GM21381 (cell line): ENCODE results near the gene OR51T1.
"Not testable (repeated sequence)": the region's sequence is repeated elsewhere in the genome, so short reads cannot be mapped to it uniquely, and the experiment has no call there.

Experiments used
- ATAC-seq: cut with Tn5 transposase; IDR thresholded peaks from one replicate; pipeline ENCODE4 v1.9.1; 2021; ENCODE audit warnings: mild to moderate bottlenecking, moderate library complexity; ENCODE audit not compliant: unreplicated experiment

The OR51T1 gene

GRCh38 chr11:4881860-4882500 lies at the start of gene OR51T1:
Gene OR51T1 (plus strand): TSS chr11:4881900. CDS start chr11:4881900, 0 bp downstream.
- ATAC-seq: no peak

GRCh38 chr11:4839851-4840549 lies 41.7 kb upstream of the OR51T1 start:
- no peak for ATAC-seq

- no peak for ATAC-seq
Measured at GRCh38 chr11:4848908-4849532, 32.7 kb upstream of the OR51T1 start, which contains the start of gene OR51S1. Gene OR51S1 (minus strand): TSS chr11:4849208. CDS start chr11:4849208, 0 bp downstream.

GRCh38 chr11:4851033-4851432 lies 30.7 kb upstream of the OR51T1 start:
- no peak for ATAC-seq

GRCh38 chr11:4854286-4854685 lies 27.4 kb upstream of the OR51T1 start:
- not testable (repeated sequence) for ATAC-seq

GRCh38 chr11:4862447-4863236 lies 19.1 kb upstream of the OR51T1 start:
- ATAC-seq: no peak

GRCh38 chr11:4863876-4864275 lies 17.8 kb upstream of the OR51T1 start:
- no peak for ATAC-seq

- no peak for ATAC-seq
Measured at GRCh38 chr11:4865855-4866254, 15.8 kb upstream of the OR51T1 start.

GRCh38 chr11:4881188-4881587 lies 512 bp upstream of the OR51T1 start:
- ATAC-seq: no peak

- no peak for ATAC-seq
Measured at GRCh38 chr11:4882543-4882942, 843 bp downstream of the OR51T1 start.

GRCh38 chr11:4884361-4884760 lies 2.7 kb downstream of the OR51T1 start:
- no peak for ATAC-seq

- ATAC-seq: no peak
Measured at GRCh38 chr11:4886186-4886585, 4.5 kb downstream of the OR51T1 start.

GRCh38 chr11:4887591-4887990 lies 5.9 kb downstream of the OR51T1 start:
- ATAC-seq: no peak

GRCh38 chr11:4890279-4890678 lies 8.6 kb downstream of the OR51T1 start:
- no peak for ATAC-seq

- ATAC-seq: no peak
Measured at GRCh38 chr11:4891996-4892640, 10.4 kb downstream of the OR51T1 start.

GRCh38 chr11:4903484-4903883 lies 21.8 kb downstream of the OR51T1 start, which contains the start of gene OR51A7:
Gene OR51A7 (plus strand): TSS chr11:4903783. CDS start chr11:4907370, 3,587 bp downstream.
- ATAC-seq: no peak

- ATAC-seq: no peak
Measured at GRCh38 chr11:4916581-4916980, 34.9 kb downstream of the OR51T1 start.

GRCh38 chr11:4919250-4919649 lies 37.5 kb downstream of the OR51T1 start, which contains the start of gene OR51G2:
Gene OR51G2 (minus strand): TSS chr11:4919350. CDS start chr11:4915663, 3,687 bp downstream.
- no peak for ATAC-seq

- ATAC-seq: no peak
Measured at GRCh38 chr11:4921796-4922195, 40.1 kb downstream of the OR51T1 start.

GRCh38 chr11:4922304-4922703 lies 40.6 kb downstream of the OR51T1 start:
- ATAC-seq: no peak
